ENCODE measurements around the gene MAFF. TPM values are rescaled to one million over a fixed set of nuclear protein-coding genes. Genes with fewer than 3 reads are reported as not detected.

Gene MAFF
- polyA plus RNA-seq, 1 donor from 2014 or later, result 2.1 TPM

DNA sequence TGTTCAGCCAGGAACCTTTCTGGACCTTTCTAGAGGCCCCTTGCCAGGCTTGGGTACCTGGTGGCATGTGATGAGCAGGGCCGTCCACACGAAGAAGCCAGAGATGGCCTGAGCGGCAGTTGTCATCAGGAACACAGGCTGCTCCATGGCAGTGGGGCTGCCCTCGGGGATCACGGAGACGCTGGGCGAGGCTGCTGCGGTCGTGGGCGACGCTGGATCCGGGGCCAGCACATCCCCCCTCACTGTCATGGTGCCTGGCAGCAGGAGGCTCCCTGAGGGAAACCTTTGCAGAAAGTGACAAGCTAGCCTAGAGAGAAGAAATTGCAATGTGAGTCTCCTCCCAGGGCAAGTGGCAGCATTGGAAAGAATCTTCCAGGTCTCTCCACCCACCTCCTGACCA is 45.9 kb downstream of the MAFF start:
- H3K79me2 ChIP-seq (replicated peaks; ENCODE audit: insufficient read depth, low read length), result no peaks in the 10 kb centered on the region
- no peaks in the 10 kb centered on the region for H3F3A ChIP-seq (ENCODE audit: insufficient read depth, low read length, poor library complexity, severe bottlenecking)
- no peak overlapping the region for H3K4me2 ChIP-seq (ENCODE audit: low read length)
- H3K4me3 ChIP-seq (ENCODE audit: low read length), result no peak overlapping the region
- H4K20me1 ChIP-seq (ENCODE audit: insufficient read depth), result no peaks in the 10 kb centered on the region
- no peaks in the 10 kb centered on the region for H3K9me2 ChIP-seq (ENCODE audit: insufficient read depth, low read length)
- no peaks in the 10 kb centered on the region for H3K9me3 ChIP-seq (ENCODE audit: low read length)
- H2AFZ ChIP-seq (ENCODE audit: low read depth, low read length), result no peak overlapping the region
- H3K27ac ChIP-seq (ENCODE audit: low read length), result no peak overlapping the region
- H3K9ac ChIP-seq (ENCODE audit: low read length), result no peak overlapping the region
- TF ChIP-seq RAD21 (conservative IDR thresholded peaks at IDR 0.05) (no peak), TAF1 (IDR thresholded peaks at IDR 0.05; ENCODE audit: low read depth) (no peak), EP300 (conservative IDR thresholded peaks at IDR 0.05; ENCODE audit: poor library complexity, severe bottlenecking) (no peak), SMC3 (conservative IDR thresholded peaks at IDR 0.05; ENCODE audit: poor library complexity) (no peak), EZH2 (IDR thresholded peaks at IDR 0.05; ENCODE audit: borderline replicate concordance, insufficient read depth, low read length, poor library complexity, severe bottlenecking) (no peak), MXI1 (conservative IDR thresholded peaks at IDR 0.05; ENCODE audit: poor library complexity, severe bottlenecking) (no peak), POLR2AphosphoS5 (IDR thresholded peaks at IDR 0.05) (no peak)
- TF ChIP-seq, protein P1, sequence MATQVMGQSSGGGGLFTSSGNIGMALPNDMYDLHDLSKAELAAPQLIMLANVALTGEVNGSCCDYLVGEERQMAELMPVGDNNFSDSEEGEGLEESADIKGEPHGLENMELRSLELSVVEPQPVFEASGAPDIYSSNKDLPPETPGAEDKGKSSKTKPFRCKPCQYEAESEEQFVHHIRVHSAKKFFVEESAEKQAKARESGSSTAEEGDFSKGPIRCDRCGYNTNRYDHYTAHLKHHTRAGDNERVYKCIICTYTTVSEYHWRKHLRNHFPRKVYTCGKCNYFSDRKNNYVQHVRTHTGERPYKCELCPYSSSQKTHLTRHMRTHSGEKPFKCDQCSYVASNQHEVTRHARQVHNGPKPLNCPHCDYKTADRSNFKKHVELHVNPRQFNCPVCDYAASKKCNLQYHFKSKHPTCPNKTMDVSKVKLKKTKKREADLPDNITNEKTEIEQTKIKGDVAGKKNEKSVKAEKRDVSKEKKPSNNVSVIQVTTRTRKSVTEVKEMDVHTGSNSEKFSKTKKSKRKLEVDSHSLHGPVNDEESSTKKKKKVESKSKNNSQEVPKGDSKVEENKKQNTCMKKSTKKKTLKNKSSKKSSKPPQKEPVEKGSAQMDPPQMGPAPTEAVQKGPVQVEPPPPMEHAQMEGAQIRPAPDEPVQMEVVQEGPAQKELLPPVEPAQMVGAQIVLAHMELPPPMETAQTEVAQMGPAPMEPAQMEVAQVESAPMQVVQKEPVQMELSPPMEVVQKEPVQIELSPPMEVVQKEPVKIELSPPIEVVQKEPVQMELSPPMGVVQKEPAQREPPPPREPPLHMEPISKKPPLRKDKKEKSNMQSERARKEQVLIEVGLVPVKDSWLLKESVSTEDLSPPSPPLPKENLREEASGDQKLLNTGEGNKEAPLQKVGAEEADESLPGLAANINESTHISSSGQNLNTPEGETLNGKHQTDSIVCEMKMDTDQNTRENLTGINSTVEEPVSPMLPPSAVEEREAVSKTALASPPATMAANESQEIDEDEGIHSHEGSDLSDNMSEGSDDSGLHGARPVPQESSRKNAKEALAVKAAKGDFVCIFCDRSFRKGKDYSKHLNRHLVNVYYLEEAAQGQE (IDR thresholded peaks at IDR 0.05; ENCODE audit: borderline replicate concordance), result no peak
- TF ChIP-seq, protein P2, sequence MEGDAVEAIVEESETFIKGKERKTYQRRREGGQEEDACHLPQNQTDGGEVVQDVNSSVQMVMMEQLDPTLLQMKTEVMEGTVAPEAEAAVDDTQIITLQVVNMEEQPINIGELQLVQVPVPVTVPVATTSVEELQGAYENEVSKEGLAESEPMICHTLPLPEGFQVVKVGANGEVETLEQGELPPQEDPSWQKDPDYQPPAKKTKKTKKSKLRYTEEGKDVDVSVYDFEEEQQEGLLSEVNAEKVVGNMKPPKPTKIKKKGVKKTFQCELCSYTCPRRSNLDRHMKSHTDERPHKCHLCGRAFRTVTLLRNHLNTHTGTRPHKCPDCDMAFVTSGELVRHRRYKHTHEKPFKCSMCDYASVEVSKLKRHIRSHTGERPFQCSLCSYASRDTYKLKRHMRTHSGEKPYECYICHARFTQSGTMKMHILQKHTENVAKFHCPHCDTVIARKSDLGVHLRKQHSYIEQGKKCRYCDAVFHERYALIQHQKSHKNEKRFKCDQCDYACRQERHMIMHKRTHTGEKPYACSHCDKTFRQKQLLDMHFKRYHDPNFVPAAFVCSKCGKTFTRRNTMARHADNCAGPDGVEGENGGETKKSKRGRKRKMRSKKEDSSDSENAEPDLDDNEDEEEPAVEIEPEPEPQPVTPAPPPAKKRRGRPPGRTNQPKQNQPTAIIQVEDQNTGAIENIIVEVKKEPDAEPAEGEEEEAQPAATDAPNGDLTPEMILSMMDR (IDR thresholded peaks at IDR 0.05; ENCODE audit: poor library complexity, severe bottlenecking), result no peak
- no peaks in the 10 kb centered on the region for H3K36me3 ChIP-seq (ENCODE audit: insufficient read depth, low read length)
- H3K27me3 ChIP-seq (ENCODE audit: insufficient read depth, low read depth, low read length), result no peaks in the 10 kb centered on the region

DNA sequence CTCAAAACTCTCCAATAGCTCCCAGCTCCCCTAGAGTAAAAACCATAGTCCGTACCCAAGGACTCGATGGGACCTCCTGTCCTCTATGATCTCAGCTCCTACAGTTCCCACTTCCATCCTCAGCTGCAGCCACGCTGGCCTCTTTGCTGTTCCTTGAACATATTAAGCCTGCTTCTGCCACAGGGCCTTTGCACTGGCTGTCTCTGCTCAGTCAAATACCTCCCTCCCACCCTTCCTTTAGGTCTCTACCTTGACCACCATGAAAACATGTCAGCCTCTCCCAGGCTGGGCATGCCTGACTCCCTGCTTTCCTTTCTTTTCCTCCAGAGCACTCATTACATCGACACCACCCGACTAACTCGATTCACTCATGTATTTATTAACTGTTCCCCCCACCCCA is 46.5 kb downstream of the MAFF start:
- Histone ChIP-seq H4K20me1 (ENCODE audit: insufficient read depth) (no peaks in the 10 kb centered on the region), H3K27ac (ENCODE audit: low read length) (no peak overlapping the region)

More for the DNA sequence above, 46.5 kb downstream of the MAFF start:
- no peak for TF ChIP-seq POLR2AphosphoS5 (IDR thresholded peaks at IDR 0.05)
- no peak for TF ChIP-seq RAD21 (conservative IDR thresholded peaks at IDR 0.05)
- TF ChIP-seq EP300 (conservative IDR thresholded peaks at IDR 0.05; ENCODE audit: poor library complexity, severe bottlenecking), result no peak
- TF ChIP-seq TAF1 (IDR thresholded peaks at IDR 0.05; ENCODE audit: low read depth), result no peak
- no peak for TF ChIP-seq SMC3 (conservative IDR thresholded peaks at IDR 0.05; ENCODE audit: poor library complexity)
- TF ChIP-seq, protein P1 (IDR thresholded peaks at IDR 0.05; ENCODE audit: borderline replicate concordance), result no peak
- TF ChIP-seq, protein P2 (IDR thresholded peaks at IDR 0.05; ENCODE audit: poor library complexity, severe bottlenecking), result no peak
- no peak for TF ChIP-seq MXI1 (conservative IDR thresholded peaks at IDR 0.05; ENCODE audit: poor library complexity, severe bottlenecking)
- TF ChIP-seq EZH2 (IDR thresholded peaks at IDR 0.05; ENCODE audit: borderline replicate concordance, insufficient read depth, low read length, poor library complexity, severe bottlenecking), result no peak
- Histone ChIP-seq H3K27me3 (ENCODE audit: insufficient read depth, low read depth, low read length) (no peaks in the 10 kb centered on the region), H3K9ac (ENCODE audit: low read length) (no peak overlapping the region), H2AFZ (ENCODE audit: low read depth, low read length) (no peak overlapping the region), H3K36me3 (ENCODE audit: insufficient read depth, low read length) (no peaks in the 10 kb centered on the region), H3K79me2 (replicated peaks; ENCODE audit: insufficient read depth, low read length) (no peaks in the 10 kb centered on the region), H3K4me3 (ENCODE audit: low read length) (no peak overlapping the region), H3K4me2 (ENCODE audit: low read length) (no peak overlapping the region), H3F3A (ENCODE audit: insufficient read depth, low read length, poor library complexity, severe bottlenecking) (no peaks in the 10 kb centered on the region), H3K9me3 (ENCODE audit: low read length) (no peaks in the 10 kb centered on the region), H3K9me2 (ENCODE audit: insufficient read depth, low read length) (no peaks in the 10 kb centered on the region)

All from neural cell (in vitro differentiated cells).